HL-60 (cell line): ENCODE data around the gene TARBP2.

Source experiments
- DNase-seq, 2 experiments: peaks; one replicate each; pipeline ENCODE4 v3.0.0-alpha.2; 2010 to 2020; ENCODE audit warnings: low read depth in 1 of 2, low spot score in 1 of 2
- H3K27ac ChIP-seq: fragments of 250-450 bp; sonication (Bioruptor Pico); replicated peaks from 2 replicates; pipeline ENCODE4 v1.5.1; 2020; ENCODE audit warnings: mild to moderate bottlenecking, moderate library complexity
- H3K27me3 ChIP-seq: fragments of 250-450 bp; sonication (Bioruptor Pico); 2 replicates; pipeline ENCODE4 v1.5.1; 2021; ENCODE audit warnings: mild to moderate bottlenecking, moderate library complexity; ENCODE audit not compliant: insufficient read depth, poor library complexity, severe bottlenecking
- H3K4me3 ChIP-seq: replicated peaks from 2 replicates; pipeline ENCODE4 v1.5.1; 2011; ENCODE audit warnings: mild to moderate bottlenecking, control low read depth, low read length; ENCODE audit not compliant: insufficient read depth
- CTCF ChIP-seq: IDR thresholded peaks from one replicate; pipeline ENCODE4 v1.5.1; 2011; ENCODE audit warnings: low read length, control low read depth, inconsistent platforms; ENCODE audit not compliant: insufficient read depth
- GABPA ChIP-seq: IDR thresholded peaks from 2 replicates; pipeline ENCODE4 v1.6.1; 2012; ENCODE audit warnings: low read depth
- POLR2AphosphoS5 ChIP-seq: IDR thresholded peaks from 2 replicates; pipeline ENCODE4 v1.6.1; 2012; ENCODE audit warnings: low read depth
- REST ChIP-seq: IDR thresholded peaks from 2 replicates; pipeline ENCODE4 v1.6.1; 2012; ENCODE audit warnings: low read depth; ENCODE audit not compliant: insufficient replicate concordance
- SPI1 ChIP-seq: IDR thresholded peaks from 2 replicates; pipeline ENCODE4 v1.6.1; 2012; ENCODE audit warnings: low read depth, mild to moderate bottlenecking, borderline replicate concordance

TARBP2 gene

GRCh38 chr12:53532524-53533445, 31.7 kb downstream of the TARBP2 start:
- Histone ChIP-seq H3K4me3 (no peak overlapping the region), H3K27me3 (no peaks in the 10 kb centered on the region), H3K27ac (no peak overlapping the region)
- no peak for DNase-seq
- TF ChIP-seq GABPA = no peak
- TF ChIP-seq REST = no peak
- no peak for TF ChIP-seq POLR2AphosphoS5
- TF ChIP-seq SPI1 = no peak
- no peak for TF ChIP-seq CTCF

- H3K27ac ChIP-seq = no peak overlapping the region
- H3K27me3 ChIP-seq = no peaks in the 10 kb centered on the region
- no peak overlapping the region for H3K4me3 ChIP-seq
- no peak for DNase-seq
- TF ChIP-seq REST = no peak
- TF ChIP-seq GABPA = no peak
- no peak for TF ChIP-seq SPI1
- no peak for TF ChIP-seq POLR2AphosphoS5
- no peak for TF ChIP-seq CTCF
Measured at GRCh38 chr12:53533471-53533870, 32.4 kb downstream of the TARBP2 start.

GRCh38 chr12:53536962-53537361, 35.9 kb downstream of the TARBP2 start:
- H3K27me3 ChIP-seq = no peaks in the 10 kb centered on the region
- TF ChIP-seq POLR2AphosphoS5 (no peak), SPI1 (no peak), CTCF (no peak), GABPA (no peak), REST (no peak)
- DNase-seq = no peak
- H3K4me3 ChIP-seq = no peak overlapping the region
- H3K27ac ChIP-seq = no peak overlapping the region
